Fibroblast of lung (primary cell): ENCODE data around the gene SLC9A8.

ENCODE experiments used
- EZH2 ChIP-seq: IDR thresholded peaks from 2 replicates; pipeline ENCODE4 v1.5.1; 2012; ENCODE audit warnings: low read length, control low read depth, mild to moderate bottlenecking; ENCODE audit errors: missing control alignments
- TF ChIP-seq, protein P1 (sequence below), 2 donors: IDR thresholded peaks in 1 of 2; conservative IDR thresholded peaks in 1 of 2; 1 replicate in 1 of 2; 2 replicates in 1 of 2; pipeline ENCODE4 v1.5.1; 2011 to 2012; ENCODE audit warnings: low read length in 2 of 2, control low read depth in 1 of 2, inconsistent platforms in 1 of 2, low read depth in 1 of 2, mild to moderate bottlenecking in 1 of 2

DNA sequence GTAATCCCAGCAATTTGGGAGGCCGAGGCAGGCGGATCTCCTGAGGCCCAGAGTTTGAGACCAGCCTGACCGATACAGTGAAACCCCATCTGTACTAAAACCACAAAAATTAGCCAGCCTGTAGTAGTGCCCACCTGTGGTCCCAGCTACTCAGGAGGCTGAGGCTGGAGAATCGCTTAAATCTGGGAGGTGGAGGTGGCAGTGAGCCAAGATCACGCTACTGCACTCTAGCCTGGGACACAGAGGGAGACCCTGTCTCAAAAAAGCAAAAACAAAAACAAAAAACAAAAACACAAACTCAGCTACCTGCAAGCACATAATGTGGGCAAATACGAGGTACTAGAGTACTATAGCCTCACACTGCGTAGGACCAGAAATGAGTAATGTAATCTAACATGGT lies 106.4 kb downstream of the SLC9A8 start:
- TF ChIP-seq, protein P1, sequence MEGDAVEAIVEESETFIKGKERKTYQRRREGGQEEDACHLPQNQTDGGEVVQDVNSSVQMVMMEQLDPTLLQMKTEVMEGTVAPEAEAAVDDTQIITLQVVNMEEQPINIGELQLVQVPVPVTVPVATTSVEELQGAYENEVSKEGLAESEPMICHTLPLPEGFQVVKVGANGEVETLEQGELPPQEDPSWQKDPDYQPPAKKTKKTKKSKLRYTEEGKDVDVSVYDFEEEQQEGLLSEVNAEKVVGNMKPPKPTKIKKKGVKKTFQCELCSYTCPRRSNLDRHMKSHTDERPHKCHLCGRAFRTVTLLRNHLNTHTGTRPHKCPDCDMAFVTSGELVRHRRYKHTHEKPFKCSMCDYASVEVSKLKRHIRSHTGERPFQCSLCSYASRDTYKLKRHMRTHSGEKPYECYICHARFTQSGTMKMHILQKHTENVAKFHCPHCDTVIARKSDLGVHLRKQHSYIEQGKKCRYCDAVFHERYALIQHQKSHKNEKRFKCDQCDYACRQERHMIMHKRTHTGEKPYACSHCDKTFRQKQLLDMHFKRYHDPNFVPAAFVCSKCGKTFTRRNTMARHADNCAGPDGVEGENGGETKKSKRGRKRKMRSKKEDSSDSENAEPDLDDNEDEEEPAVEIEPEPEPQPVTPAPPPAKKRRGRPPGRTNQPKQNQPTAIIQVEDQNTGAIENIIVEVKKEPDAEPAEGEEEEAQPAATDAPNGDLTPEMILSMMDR (conservative IDR thresholded peaks at IDR 0.05 in 1 of 2, IDR thresholded peaks at IDR 0.05 in 1 of 2; ENCODE audit: low read depth in 1 of 2, low read length in 2 of 2) = no peak
- TF ChIP-seq EZH2 = no peak
